ENCODE results near the gene BAX. TPM values are rescaled to one million over a fixed set of nuclear protein-coding genes. Genes with fewer than 3 reads are reported as not detected.

BAX gene
- total RNA-seq, 4 donors from 2014 or later = 31.4 to 61.2 (median 38.4) TPM

DNA sequence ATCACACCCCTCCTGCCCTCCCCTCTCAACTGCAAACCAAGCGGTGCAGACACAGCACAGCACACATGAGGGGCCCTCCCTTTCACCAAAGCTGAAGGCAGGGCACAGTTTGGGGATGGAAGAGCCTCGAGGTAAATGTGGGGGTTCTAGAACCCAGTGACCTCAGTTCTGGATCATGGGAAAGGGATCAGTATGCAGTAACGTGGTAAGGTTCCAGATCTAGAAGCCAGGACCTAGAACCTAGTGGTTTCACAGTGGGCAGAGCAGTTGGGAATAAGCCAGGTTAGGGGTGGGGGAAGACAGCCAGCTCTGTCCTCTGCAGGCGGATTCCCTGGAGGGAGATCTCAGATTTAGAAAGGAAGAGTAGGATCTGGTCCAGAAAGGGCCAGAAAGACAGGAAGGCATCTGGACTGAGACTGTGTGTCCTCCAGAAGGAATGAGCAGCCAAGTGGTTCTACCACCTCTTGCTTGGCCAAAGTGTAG lies 13.5 kb downstream of the BAX start:
- peak overlapping the region; percentile 2 to 97 (median 62) for H3K27ac ChIP-seq
- no peaks in the 10 kb centered on the region for H3K27me3 ChIP-seq
- 50 to 65% methylated on average over 4 of the region's 4 CpGs for WGBS, 2 donors
- no peak overlapping the region for H3K4me3 ChIP-seq
- no peak for DNase-seq (ENCODE audit: low spot score in 2 of 2)
- peaks cover 0 to 63% (median 2%) of the 10 kb centered on the region in 3 donors for H3K36me3 ChIP-seq
- peaks cover 0 to 59% (median 33%) of the 10 kb centered on the region in 4 donors for H3K4me1 ChIP-seq
- no peaks in the 10 kb centered on the region for H3K9me3 ChIP-seq
- no peak for TF ChIP-seq POLR2A (IDR thresholded peaks at IDR 0.05)
- TF ChIP-seq, protein P1, sequence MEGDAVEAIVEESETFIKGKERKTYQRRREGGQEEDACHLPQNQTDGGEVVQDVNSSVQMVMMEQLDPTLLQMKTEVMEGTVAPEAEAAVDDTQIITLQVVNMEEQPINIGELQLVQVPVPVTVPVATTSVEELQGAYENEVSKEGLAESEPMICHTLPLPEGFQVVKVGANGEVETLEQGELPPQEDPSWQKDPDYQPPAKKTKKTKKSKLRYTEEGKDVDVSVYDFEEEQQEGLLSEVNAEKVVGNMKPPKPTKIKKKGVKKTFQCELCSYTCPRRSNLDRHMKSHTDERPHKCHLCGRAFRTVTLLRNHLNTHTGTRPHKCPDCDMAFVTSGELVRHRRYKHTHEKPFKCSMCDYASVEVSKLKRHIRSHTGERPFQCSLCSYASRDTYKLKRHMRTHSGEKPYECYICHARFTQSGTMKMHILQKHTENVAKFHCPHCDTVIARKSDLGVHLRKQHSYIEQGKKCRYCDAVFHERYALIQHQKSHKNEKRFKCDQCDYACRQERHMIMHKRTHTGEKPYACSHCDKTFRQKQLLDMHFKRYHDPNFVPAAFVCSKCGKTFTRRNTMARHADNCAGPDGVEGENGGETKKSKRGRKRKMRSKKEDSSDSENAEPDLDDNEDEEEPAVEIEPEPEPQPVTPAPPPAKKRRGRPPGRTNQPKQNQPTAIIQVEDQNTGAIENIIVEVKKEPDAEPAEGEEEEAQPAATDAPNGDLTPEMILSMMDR (IDR thresholded peaks at IDR 0.05) = no peak
- no peak for TF ChIP-seq EP300 (IDR thresholded peaks at IDR 0.05)

GRCh38 chr19:48968813-48969218 lies 14.1 kb downstream of the BAX start:
- no peaks in the 10 kb centered on the region for H3K9me3 ChIP-seq
- no peak overlapping the region for H3K4me3 ChIP-seq
- DNase-seq (ENCODE audit: low spot score in 2 of 2) = no peak
- TF ChIP-seq EP300 (IDR thresholded peaks at IDR 0.05) = no peak
- TF ChIP-seq, protein P1 (IDR thresholded peaks at IDR 0.05) = no peak
- TF ChIP-seq POLR2A (IDR thresholded peaks at IDR 0.05) = no peak
- H3K4me1 ChIP-seq = peaks cover 0 to 53% (median 28%) of the 10 kb centered on the region in 4 donors
- H3K27me3 ChIP-seq = no peaks in the 10 kb centered on the region
- H3K36me3 ChIP-seq = peaks cover 0 to 69% (median 2%) of the 10 kb centered on the region in 3 donors
- WGBS, 2 donors = 66 to 81% methylated on average over 8 to 13 of the region's 15 CpGs
- H3K27ac ChIP-seq = peak overlapping the region in 1 of 4 donors; percentile 97

DNA sequence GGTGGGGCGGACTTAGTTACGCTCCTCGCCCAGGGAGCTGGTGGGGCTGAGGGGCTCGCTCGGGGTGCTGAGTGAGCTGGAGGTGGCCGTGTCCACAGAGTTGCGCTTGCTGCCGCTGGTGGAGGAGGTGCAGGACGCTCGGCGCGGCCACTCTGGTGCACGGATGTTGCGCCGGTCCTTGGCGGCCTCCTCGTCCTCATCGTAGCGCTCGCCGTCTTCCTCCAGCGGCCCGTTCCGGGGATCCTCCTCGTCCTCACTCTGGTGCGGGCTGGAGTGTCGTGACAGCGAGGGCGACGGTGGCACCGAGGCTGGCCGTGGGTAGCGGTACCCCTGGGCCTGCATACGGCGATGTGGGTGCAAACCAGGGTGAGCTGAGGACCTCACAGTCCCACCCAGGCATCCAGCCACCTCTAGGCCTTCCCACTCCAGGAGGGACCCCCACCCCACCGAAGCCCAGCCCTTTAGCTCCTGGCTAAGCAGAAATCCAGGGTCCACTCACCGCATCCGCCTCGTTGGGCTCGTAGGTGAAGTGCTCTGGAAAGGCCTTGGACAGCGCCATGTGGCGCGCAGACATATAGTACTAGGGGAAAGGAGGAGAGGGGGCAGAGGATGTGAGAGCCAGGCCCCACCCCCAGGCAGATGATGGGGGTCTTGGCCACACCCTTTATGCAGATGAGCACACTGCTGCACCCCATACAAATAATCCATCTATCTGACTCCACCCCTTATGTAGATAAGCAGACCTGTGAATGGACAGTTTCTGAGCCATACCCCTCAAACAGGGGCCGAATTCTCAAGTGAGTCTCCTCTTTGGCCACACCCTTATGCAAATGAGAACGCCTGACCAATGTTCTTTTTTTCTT lies 14.8 kb downstream of the BAX start:
- Histone ChIP-seq H3K9me3 (no peaks in the 10 kb centered on the region), H3K27me3 (no peaks in the 10 kb centered on the region), H3K4me3 (no peak overlapping the region), H3K27ac (no peak overlapping the region), H3K36me3 (peaks cover 0 to 76% (median 2%) of the 10 kb centered on the region in 3 donors), H3K4me1 (peaks cover 0 to 46% (median 21%) of the 10 kb centered on the region in 4 donors)
- no peak for DNase-seq (ENCODE audit: low spot score in 2 of 2)
- TF ChIP-seq POLR2A (IDR thresholded peaks at IDR 0.05) = no peak
- no peak for TF ChIP-seq EP300 (IDR thresholded peaks at IDR 0.05)
- WGBS, 2 donors = 92% methylated on average over 45 of the region's 45 CpGs

DNA sequence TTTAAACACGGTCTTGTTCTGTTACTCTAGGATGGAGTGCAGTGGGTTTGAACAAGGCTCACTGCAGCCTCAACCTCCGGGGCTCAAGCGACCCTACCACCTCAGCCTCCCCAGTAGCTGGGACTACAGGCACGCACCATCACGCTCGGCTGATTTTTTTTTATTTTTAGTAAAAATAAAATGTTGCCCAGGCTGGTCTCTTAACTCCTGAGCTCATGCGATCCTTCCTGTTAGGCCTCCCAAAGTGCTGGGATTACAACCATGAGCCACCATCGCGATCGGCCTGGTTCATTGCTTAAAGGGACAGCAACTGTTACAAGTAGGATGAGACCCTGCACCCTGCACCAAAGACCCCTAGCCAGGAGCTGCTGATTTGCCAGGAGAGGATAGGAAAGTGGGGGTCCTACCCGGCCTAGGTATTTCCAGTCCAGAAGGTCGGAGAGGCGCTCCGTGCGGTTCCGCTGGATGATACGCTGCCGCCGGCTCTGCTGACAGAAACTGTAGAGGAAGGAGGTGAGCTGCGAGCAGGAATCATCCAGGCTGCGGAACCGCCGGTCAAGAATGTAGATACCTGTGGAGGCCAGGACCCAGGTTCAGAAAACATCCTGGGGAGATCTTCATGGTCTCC lies 15.6 kb downstream of the BAX start:
- H3K4me1 ChIP-seq = peaks cover 0 to 42% (median 18%) of the 10 kb centered on the region in 4 donors
- WGBS, 2 donors = 83% methylated on average over 23 of the region's 23 CpGs
- no peaks in the 10 kb centered on the region for H3K9me3 ChIP-seq
- TF ChIP-seq EP300 (IDR thresholded peaks at IDR 0.05) = no peak
- TF ChIP-seq, protein P1 (IDR thresholded peaks at IDR 0.05) = no peak
- DNase-seq (ENCODE audit: low spot score in 2 of 2) = no peak
- no peaks in the 10 kb centered on the region for H3K27me3 ChIP-seq
- no peak overlapping the region for H3K4me3 ChIP-seq
- peaks cover 0 to 84% (median 2%) of the 10 kb centered on the region in 3 donors for H3K36me3 ChIP-seq
- H3K27ac ChIP-seq = peak overlapping the region in 1 of 4 donors; percentile 59

- peak; percentile 69 to 85 for DNase-seq (ENCODE audit: low spot score in 2 of 2)
- Histone ChIP-seq H3K27me3 (no peaks in the 10 kb centered on the region), H3K4me3 (no peak overlapping the region), H3K4me1 (peaks cover 0 to 42% (median 18%) of the 10 kb centered on the region in 4 donors), H3K27ac (peak overlapping the region in 1 of 4 donors; percentile 59), H3K9me3 (no peaks in the 10 kb centered on the region), H3K36me3 (peaks cover 0 to 84% (median 2%) of the 10 kb centered on the region in 3 donors)
- WGBS, 2 donors = 15 to 23% methylated on average over 17 to 19 of the region's 19 CpGs
- TF ChIP-seq POLR2A (IDR thresholded peaks at IDR 0.05) = no peak
- TF ChIP-seq, protein P1 (IDR thresholded peaks at IDR 0.05) = peak; percentile 87 to 94 (median 89)
- TF ChIP-seq EP300 (IDR thresholded peaks at IDR 0.05) = peak in 1 of 2 donors; percentile 29
Measured at GRCh38 chr19:48970923-48971395, 16.3 kb downstream of the BAX start.

Measured in tibial nerve (tissue), 4 donors.